Measurements from ENCODE around the gene TPM1.

Gene TPM1

DNA sequence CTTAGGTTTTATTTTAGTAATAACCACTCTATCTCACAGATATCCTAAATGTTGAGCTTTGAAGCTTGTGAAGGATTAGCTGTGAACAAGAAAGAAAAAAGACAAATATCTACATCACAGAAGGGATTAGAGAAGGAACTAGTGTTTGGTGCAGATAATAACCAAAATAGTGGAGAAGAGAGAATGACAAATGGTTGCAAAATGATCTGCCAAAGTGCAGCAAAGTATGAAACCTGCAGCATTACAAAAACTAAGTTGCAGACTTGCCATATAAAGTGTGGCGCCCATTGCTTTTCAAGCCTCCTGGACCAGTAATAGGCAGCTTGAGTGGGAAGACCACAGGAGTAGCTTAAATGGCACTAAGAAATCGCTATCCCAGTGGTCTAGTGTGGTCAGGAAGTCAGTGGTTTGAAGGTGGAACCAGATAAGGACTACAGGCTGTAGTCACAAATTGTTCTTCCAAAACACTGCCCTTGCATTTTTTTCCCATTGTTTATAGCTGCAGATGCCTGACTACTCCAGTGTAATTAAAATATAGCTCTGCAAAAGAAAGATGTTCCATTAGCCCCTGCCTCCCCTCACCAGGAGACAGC, 20.7 kb downstream of the TPM1 start:
- in situ Hi-C loops (cut with HindIII; ENCODE audit: low sequenced_read_pairs): no loop called here
- H3K4me3 ChIP-seq (ENCODE audit: low read depth, low read length): no peak overlapping the region
- TF ChIP-seq, protein P1, sequence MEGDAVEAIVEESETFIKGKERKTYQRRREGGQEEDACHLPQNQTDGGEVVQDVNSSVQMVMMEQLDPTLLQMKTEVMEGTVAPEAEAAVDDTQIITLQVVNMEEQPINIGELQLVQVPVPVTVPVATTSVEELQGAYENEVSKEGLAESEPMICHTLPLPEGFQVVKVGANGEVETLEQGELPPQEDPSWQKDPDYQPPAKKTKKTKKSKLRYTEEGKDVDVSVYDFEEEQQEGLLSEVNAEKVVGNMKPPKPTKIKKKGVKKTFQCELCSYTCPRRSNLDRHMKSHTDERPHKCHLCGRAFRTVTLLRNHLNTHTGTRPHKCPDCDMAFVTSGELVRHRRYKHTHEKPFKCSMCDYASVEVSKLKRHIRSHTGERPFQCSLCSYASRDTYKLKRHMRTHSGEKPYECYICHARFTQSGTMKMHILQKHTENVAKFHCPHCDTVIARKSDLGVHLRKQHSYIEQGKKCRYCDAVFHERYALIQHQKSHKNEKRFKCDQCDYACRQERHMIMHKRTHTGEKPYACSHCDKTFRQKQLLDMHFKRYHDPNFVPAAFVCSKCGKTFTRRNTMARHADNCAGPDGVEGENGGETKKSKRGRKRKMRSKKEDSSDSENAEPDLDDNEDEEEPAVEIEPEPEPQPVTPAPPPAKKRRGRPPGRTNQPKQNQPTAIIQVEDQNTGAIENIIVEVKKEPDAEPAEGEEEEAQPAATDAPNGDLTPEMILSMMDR (IDR thresholded peaks at IDR 0.05; ENCODE audit: low read depth, low read length, missing control alignments): no peak
- DNase-seq (ENCODE audit: low read depth): no peak

DNA sequence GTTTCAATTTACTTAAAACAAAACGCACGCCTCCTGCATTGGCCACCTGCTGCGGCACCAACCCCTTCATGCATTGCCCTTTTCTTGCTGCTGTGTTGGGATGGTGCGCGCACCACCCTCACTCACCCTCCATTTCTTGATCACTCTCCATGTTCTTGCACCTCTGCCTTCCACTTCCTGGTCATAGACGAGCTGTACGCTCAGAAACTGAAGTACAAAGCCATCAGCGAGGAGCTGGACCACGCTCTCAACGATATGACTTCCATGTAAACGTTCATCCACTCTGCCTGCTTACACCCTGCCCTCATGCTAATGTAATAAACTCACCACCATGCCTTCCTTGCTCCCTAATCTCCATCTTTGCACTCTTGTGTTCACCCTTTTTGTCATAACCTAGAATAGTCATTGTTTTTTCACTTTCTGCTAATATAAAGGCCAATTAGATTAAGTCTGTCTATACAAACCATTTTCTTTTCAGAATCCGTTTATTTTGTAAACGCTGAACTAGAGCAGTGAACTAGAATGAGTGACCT, 21.4 kb downstream of the TPM1 start:
- in situ Hi-C loops (cut with HindIII; ENCODE audit: low sequenced_read_pairs): no loop called here
- TF ChIP-seq, protein P1 (IDR thresholded peaks at IDR 0.05; ENCODE audit: low read depth, low read length, missing control alignments): no peak
- DNase-seq (ENCODE audit: low read depth): no peak
- H3K4me3 ChIP-seq (ENCODE audit: low read depth, low read length): no peak overlapping the region

DNA sequence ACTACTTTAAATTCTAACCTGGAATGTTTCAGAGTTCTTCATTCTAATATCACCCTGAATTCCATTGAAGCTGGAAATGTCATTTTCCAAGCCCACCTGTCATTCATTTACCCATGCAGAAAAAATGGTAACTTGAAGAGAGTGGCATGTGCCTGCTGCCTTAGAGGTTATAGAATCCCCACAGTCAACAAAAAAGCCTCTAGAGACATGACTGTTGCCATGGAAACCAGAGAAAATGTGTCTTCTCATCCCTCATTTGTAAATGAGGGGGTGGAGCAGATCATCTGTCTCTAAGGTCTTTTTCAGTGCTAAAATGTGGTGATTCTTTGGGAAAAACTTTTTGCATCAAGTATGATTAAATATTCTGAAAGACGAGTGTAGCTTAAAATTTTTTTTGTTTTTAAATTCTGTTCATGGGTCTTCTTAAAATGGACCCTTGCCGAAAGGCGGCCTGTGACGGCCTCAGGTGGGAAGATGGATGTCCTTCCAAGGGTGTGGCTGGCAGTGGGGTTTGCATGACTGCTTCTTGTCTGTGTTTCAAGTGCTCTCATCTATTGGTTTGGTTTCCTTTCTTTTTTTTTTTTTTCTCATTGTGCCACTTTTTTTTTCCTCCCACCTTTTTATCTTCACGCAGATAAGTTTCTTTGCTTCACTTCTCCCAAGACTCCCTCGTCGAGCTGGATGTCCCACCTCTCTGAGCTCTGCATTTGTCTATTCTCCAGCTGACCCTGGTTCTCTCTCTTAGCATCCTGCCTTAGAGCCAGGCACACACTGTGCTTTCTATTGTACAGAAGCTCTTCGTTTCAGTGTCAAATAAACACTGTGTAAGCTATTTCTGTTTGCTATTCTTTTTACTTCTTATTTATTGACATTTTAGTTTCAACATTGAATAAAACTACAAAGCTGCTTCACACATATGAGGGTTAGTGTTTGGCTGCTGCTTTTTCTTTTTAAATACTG, 23.0 kb downstream of the TPM1 start:
- H3K4me3 ChIP-seq (ENCODE audit: low read depth, low read length): no peak overlapping the region
- TF ChIP-seq, protein P1 (IDR thresholded peaks at IDR 0.05; ENCODE audit: low read depth, low read length, missing control alignments): no peak
- in situ Hi-C loops (cut with HindIII; ENCODE audit: low sequenced_read_pairs): no loop called here
- DNase-seq (ENCODE audit: low read depth): no peak

DNA sequence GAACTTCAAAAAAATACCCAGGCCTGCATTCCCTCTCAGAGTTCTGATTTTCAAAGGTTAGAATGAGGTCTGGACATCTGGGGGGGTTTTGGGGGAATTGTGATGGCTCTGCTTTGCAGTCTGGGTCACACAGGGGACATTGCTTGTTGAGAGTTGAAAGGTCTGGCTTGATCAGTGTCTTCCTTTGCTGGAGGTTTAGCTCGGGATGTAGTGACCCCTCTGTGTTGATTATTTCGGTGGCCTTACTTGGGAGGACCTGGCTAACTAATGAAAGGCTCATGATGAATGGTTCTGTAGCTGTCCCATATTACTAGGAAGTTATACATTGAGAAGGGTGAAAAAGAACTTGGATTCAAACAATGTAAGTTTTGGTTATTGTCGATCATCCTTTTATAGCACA, 23.7 kb downstream of the TPM1 start:
- no peak for DNase-seq (ENCODE audit: low read depth)
- H3K4me3 ChIP-seq (ENCODE audit: low read depth, low read length): no peak overlapping the region
- TF ChIP-seq, protein P1 (IDR thresholded peaks at IDR 0.05; ENCODE audit: low read depth, low read length, missing control alignments): no peak
- in situ Hi-C loops (cut with HindIII; ENCODE audit: low sequenced_read_pairs): no loop called here

DNA sequence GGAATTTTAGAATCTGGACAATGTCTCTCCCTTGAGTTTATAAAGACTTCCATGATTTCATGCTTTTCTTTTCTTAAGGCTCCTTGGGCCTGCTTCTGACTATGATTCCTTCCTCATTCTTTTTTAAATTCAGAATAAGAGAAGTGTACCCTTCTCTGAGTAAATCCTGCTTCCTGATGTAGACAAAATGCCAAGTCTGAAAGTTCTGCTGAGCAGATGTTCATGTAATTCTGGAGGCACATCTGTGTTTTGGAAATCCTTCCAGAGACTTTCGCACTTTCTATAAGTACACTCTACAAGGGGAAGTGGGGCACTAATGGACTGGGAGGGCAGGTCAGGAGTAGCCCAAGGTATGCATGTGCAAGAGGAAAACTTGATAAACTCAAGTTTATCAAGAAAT, 24.8 kb downstream of the TPM1 start:
- no peak for DNase-seq (ENCODE audit: low read depth)
- TF ChIP-seq, protein P1 (IDR thresholded peaks at IDR 0.05; ENCODE audit: low read depth, low read length, missing control alignments): no peak
- in situ Hi-C loops (cut with HindIII; ENCODE audit: low sequenced_read_pairs): no loop called here
- H3K4me3 ChIP-seq (ENCODE audit: low read depth, low read length): no peak overlapping the region

DNA sequence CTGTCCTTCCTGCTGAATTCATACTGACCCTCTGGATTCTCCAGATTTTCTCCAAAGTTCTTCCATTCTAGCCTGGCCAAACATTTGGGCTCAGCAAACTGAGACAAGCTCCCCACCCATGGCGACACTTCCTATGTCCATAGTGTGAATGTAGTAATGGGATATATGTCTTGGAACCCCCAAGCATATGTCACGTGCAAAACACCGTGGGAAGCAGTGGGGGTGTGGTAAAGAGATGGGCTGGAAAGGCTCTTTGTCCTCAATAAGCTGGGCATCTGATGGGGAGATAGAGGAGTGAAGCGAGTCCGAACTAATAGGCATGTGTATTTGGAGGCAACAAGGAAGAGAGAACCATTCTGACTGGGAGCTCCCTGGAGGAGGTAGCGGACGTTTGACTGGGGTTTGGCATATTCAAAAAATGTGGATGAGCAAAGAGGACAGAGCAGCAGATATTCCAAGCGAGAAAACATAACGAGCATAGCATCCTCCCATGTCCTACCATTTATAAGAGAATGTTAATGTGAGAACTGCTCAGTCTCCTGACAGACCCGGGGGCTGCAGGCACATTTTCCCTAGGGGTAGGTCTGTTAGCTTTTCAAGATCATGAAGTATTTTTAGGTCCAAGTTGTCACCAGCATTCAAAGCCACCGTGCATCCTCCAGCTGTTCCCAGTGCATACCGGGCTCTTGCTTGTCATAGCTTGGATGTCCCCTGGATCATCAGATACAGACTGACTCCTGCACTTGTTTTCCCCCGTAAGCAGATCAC, 25.6 kb downstream of the TPM1 start:
- no peak overlapping the region for H3K4me3 ChIP-seq (ENCODE audit: low read depth, low read length)
- DNase-seq (ENCODE audit: low read depth): no peak
- TF ChIP-seq, protein P1 (IDR thresholded peaks at IDR 0.05; ENCODE audit: low read depth, low read length, missing control alignments): no peak
- in situ Hi-C loops (cut with HindIII; ENCODE audit: low sequenced_read_pairs): no loop called here

All from astrocyte of the cerebellum (primary cell).